ENCODE results near the gene PRAME.

GRCh38 chr22:22571429-22571828 is 12.4 kb upstream of the PRAME start:
- TF ChIP-seq CTCF (IDR thresholded peaks at IDR 0.05) (no peak), POLR2A (IDR thresholded peaks at IDR 0.05) (no peak), EP300 (IDR thresholded peaks at IDR 0.05; ENCODE audit: low read depth) (no peak)
